IPS-NIHi11 (cell line): ENCODE data around the gene PLCB1.
"Not testable (repeated sequence)": the region's sequence is repeated elsewhere in the genome, so short reads cannot be mapped to it uniquely, and the experiment has no call there.

ENCODE experiments used
- DNase-seq: peaks from one replicate; pipeline ENCODE4 v3.0.0; 2012; ENCODE audit warnings: mixed read lengths, low spot score

Gene PLCB1

GRCh38 chr20:8547035-8547650 lies 415.1 kb downstream of the PLCB1 start:
- DNase-seq, result no peak

DNA sequence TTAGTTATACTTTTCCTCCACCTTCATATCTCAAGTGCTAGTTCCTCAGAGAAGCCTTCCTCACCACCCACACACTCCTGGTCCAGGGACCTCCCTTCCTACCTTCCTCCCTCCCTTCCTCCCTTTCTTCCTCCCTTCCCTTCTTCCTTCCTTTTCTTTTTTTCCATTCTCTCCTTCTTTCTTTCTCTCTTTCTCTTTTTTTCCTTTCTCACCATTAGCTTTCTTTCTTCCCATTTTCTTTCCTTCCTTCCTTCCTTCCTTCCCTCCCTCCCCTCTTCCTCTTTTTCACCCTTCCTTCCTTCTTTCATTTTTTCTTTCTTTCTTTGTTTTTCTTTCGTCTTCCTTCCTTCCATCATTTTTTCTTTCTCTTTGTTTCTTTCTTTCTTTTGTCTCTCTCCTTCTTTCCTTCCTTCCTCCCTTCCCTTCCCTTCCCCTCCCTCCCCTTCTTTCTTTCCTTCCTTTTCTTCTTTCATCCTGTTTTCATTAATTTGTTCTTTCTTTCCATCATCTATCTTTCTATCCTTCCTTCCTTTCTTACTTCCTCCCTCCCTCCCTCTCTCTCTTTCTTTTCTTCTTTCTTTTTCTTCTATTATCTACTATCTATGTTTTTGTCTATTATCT lies 416.0 kb downstream of the PLCB1 start:
- DNase-seq, result no peak

- no peak for DNase-seq
These were observed 417.1 kb downstream of the PLCB1 start for GRCh38 chr20:8549192-8549591.

- no peak for DNase-seq
These were observed 425.6 kb downstream of the PLCB1 start for GRCh38 chr20:8557711-8558110.

GRCh38 chr20:8562356-8562755 lies 430.3 kb downstream of the PLCB1 start:
- no peak for DNase-seq

- DNase-seq, result no peak
These were observed 436.0 kb downstream of the PLCB1 start for GRCh38 chr20:8568075-8568474.

GRCh38 chr20:8569766-8570165 lies 437.7 kb downstream of the PLCB1 start:
- DNase-seq, result no peak

DNA sequence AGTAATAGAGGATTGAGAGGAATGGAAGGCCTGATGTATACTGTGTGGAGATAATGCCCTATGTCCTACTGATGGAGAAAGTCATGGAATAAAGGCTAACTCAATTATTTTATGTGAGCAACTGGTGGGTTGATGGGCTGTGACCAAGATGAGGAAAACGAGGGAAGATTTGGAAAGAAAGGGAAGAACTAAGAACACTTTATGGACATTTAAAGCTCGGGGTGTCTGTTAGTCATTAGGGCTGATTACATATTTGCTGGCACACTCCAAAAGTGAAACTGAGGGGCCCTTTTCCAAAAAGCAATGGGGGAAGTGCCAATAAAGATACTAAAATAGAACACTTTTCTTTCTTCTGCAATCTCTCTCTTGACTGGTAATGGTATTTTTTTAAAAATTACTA lies 439.5 kb downstream of the PLCB1 start:
- no peak for DNase-seq

GRCh38 chr20:8573686-8574085 lies 441.6 kb downstream of the PLCB1 start:
- no peak for DNase-seq

DNA sequence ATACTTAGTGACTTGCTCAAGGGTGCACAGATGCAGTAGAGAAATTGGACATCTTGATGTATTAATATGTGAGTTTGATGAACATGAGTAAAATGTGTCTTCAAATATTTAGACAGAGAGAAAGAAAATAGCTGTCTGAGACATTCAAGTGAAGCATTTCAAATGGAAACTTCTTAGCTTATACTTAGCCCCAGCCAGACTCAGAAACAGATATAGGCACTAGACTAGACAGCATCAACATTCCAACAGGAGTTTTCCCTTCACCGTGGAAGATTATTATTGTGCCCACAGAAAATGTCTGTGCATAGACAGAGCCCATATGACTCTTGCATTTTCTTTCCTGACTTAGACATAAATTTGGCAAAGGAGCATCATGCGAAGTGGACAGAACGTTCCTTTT lies 443.0 kb downstream of the PLCB1 start:
- DNase-seq, result no peak

- no peak for DNase-seq
These were observed 446.2 kb downstream of the PLCB1 start for GRCh38 chr20:8578161-8578865.

DNA sequence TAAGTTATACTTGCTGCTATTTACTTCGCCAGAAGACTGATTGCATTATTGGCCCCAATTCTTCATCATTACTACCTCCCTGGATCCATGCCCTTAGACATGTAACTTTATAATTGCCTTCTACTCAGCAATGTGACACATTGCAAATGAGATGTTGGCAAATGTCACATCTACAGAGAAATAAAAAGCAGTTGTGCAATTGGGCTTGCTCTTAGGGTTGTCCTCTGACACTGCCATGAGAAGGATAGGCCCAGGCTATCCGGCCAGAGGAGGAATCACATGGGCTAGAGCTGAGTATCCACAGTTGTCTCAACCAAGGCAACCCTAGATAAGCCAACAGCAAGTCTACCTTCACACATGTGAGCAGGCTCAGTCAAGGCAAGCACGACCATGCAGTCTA lies 447.0 kb downstream of the PLCB1 start:
- no peak for DNase-seq

- no peak for DNase-seq
These were observed 449.5 kb downstream of the PLCB1 start for GRCh38 chr20:8581446-8582183.

DNA sequence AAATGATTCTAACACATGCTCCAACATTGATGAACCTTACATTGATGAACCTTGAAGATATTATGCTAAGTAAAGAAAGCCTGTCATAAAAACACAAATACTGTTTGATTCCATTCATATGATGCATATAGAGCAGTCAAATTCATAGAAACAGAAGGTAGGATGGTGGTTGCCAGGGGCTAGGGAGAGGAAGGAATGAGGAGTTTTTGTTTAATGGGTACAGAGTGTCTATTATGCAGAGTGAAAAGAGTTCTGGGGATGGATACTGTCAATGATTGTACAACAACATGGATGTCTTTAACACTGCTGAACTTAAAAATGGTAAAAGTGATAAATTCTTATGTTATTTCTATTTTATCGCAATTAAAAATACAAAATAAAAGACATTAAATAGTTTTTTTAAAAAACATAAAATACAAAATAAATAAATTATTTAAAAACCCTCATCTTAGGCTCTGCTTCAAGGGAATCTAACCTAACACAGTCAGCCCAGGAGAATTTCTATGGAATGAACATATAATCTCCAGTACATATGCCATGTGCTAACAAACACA lies 451.0 kb downstream of the PLCB1 start:
- DNase-seq, result no peak

GRCh38 chr20:8583566-8584043 lies 451.5 kb downstream of the PLCB1 start:
- DNase-seq, result no peak

GRCh38 chr20:8587251-8587650 lies 455.2 kb downstream of the PLCB1 start:
- no peak for DNase-seq

GRCh38 chr20:8587810-8588209 lies 455.7 kb downstream of the PLCB1 start:
- no peak for DNase-seq

- DNase-seq, result no peak
These were observed 457.9 kb downstream of the PLCB1 start for GRCh38 chr20:8589956-8590355.

DNA sequence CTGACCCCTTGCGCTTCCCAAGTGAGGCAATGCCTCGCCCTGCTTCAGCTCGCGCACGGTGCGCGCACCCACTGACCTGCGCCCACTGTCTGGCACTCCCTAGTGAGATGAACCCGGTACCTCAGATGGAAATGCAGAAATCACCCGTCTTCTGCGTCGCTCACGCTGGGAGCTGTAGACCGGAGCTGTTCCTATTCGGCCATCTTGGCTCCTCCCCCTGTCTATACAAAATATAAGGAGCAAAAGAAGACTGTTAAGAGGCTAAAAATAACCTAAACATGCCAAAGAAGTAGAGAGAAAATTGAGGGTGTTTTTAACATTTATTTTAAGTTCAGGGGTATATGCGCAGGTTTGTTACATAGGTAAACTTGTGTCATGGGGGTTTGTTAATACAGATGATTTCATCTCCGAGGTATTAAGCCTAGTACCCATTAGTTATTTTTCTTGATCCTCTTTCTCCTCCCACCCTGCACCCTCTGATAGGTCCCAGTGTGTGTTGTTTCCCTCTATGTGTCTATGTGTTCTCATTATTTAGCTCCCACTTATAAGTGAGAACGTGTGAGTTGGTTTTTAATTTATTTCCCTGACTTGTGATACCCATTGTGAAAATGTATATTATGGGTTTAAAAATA lies 469.0 kb downstream of the PLCB1 start:
- not testable (repeated sequence) for DNase-seq

DNA sequence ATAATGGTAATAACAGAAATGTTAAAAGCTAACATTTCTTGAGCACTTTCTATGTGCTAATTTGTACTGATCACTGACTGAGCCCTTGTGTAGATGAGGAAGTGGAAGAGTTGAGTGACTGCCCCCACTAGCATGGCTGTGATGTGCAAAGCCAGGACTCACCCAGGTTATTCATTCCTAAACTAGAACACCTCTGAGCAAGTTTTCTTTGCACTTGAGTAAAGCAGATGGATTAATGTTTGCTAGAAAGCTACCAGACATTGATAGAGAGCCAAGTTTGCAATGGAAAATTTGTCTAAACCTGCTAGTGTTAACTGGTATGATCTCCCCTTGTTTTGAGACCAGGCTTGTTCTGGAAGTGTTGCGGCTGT lies 469.5 kb downstream of the PLCB1 start:
- DNase-seq, result no peak

- no peak for DNase-seq
These were observed 470.5 kb downstream of the PLCB1 start for GRCh38 chr20:8602389-8603116.
